SK-N-SH treated with all-trans-retinoic acid at 6 μM for 48 hours (cell line): Measurements from ENCODE around the gene ADPGK.

Experiments
- ATAC-seq: fragments of 200-7000 bp; cut with Tn5 transposase; 3 replicates; pipeline ENCODE4 v1.9.1; 2020; ENCODE audit warnings: mild to moderate bottlenecking, moderate library complexity
- ARNTL ChIP-seq: fragments of 450-650 bp; formaldehyde crosslinking; IDR thresholded peaks from 2 replicates; pipeline ENCODE4 v1.5.0; 2020; ENCODE audit warnings: low read depth, mild to moderate bottlenecking, moderate library complexity, borderline replicate concordance
- BACH2 ChIP-seq: fragments of 250-450 bp; sonication (Bioruptor Pico); IDR thresholded peaks from 2 replicates; pipeline ENCODE4 v1.9.0; 2021; ENCODE audit warnings: mild to moderate bottlenecking, borderline replicate concordance
- CREB5 ChIP-seq: fragments of 250-450 bp; sonication (Bioruptor Pico); IDR thresholded peaks from 2 replicates; pipeline ENCODE4 v1.5.1; 2020; ENCODE audit warnings: low read depth, mild to moderate bottlenecking, moderate library complexity
- CSDC2 ChIP-seq: fragments of 250-450 bp; sonication (Bioruptor Pico); IDR thresholded peaks from 2 replicates; pipeline ENCODE4 v1.5.0; 2020; ENCODE audit warnings: mild to moderate bottlenecking, moderate library complexity
- ESRRG ChIP-seq: fragments of 250-450 bp; sonication (Bioruptor Pico); IDR thresholded peaks from 2 replicates; pipeline ENCODE4 v1.6.1; 2021; ENCODE audit warnings: mild to moderate bottlenecking
- GLIS3 ChIP-seq: fragments of 250-450 bp; sonication (Bioruptor Pico); IDR thresholded peaks from 2 replicates; pipeline ENCODE4 v1.5.0; 2020; ENCODE audit warnings: mild to moderate bottlenecking, moderate library complexity
- ISL1 ChIP-seq: fragments of 250-450 bp; sonication (Bioruptor Pico); IDR thresholded peaks from 2 replicates; pipeline ENCODE4 v2.1.2; 2022; ENCODE audit warnings: mild to moderate bottlenecking, moderate library complexity
- OSR1 ChIP-seq: fragments of 250-450 bp; sonication (Bioruptor Pico); IDR thresholded peaks from 2 replicates; pipeline ENCODE4 v1.8.0; 2022; ENCODE audit warnings: moderate library complexity, mild to moderate bottlenecking, inconsistent platforms
- PATZ1 ChIP-seq: fragments of 250-450 bp; sonication (Bioruptor Pico); IDR thresholded peaks from 2 replicates; pipeline ENCODE4 v1.8.0; 2020; ENCODE audit warnings: mild to moderate bottlenecking, moderate library complexity, borderline replicate concordance
- PPARA ChIP-seq: fragments of 250-450 bp; sonication (Bioruptor Pico); IDR thresholded peaks from 2 replicates; pipeline ENCODE4 v1.5.0; 2020; ENCODE audit warnings: mild to moderate bottlenecking, borderline replicate concordance
- RARB ChIP-seq: fragments of 250-450 bp; sonication (Bioruptor Pico); IDR thresholded peaks from 2 replicates; pipeline ENCODE4 v1.8.0; 2021; ENCODE audit warnings: mild to moderate bottlenecking, moderate library complexity
- SNAI2 ChIP-seq: fragments of 250-450 bp; sonication (Bioruptor Pico); IDR thresholded peaks from 2 replicates; pipeline ENCODE4 v1.5.0; 2020; ENCODE audit warnings: mild to moderate bottlenecking, moderate library complexity
- TCF4 ChIP-seq: fragments of 250-450 bp; sonication (Bioruptor Pico); IDR thresholded peaks from 2 replicates; pipeline ENCODE4 v1.8.0; 2021; ENCODE audit warnings: mild to moderate bottlenecking, moderate library complexity, borderline replicate concordance
- TOX ChIP-seq: fragments of 250-450 bp; sonication (Bioruptor Pico); IDR thresholded peaks from 2 replicates; pipeline ENCODE4 v1.8.0; 2021; ENCODE audit warnings: mild to moderate bottlenecking, moderate library complexity, borderline replicate concordance
- TSHZ2 ChIP-seq: fragments of 250-450 bp; sonication (Bioruptor Pico); IDR thresholded peaks from 2 replicates; pipeline ENCODE4 v1.5.0; 2020; ENCODE audit warnings: mild to moderate bottlenecking, moderate library complexity
- ZFP3 ChIP-seq: fragments of 250-450 bp; sonication (Bioruptor Pico); IDR thresholded peaks from 2 replicates; pipeline ENCODE4 v1.5.0; 2020; ENCODE audit warnings: mild to moderate bottlenecking, moderate library complexity
- ZFP30 ChIP-seq: fragments of 450-650 bp; formaldehyde crosslinking; IDR thresholded peaks from 2 replicates; pipeline ENCODE4 v1.5.0; 2022; ENCODE audit warnings: mild to moderate bottlenecking, moderate library complexity
- ZNF565 ChIP-seq: fragments of 450-650 bp; formaldehyde crosslinking; conservative IDR thresholded peaks from 2 replicates; pipeline ENCODE4 v1.5.0; 2020; ENCODE audit warnings: low read depth, mild to moderate bottlenecking, moderate library complexity
- ZNF70 ChIP-seq: fragments of 450-650 bp; formaldehyde crosslinking; IDR thresholded peaks from 2 replicates; pipeline ENCODE4 v1.5.0; 2020; ENCODE audit warnings: mild to moderate bottlenecking, moderate library complexity
- ZNF8 ChIP-seq: fragments of 450-650 bp; formaldehyde crosslinking; IDR thresholded peaks from 2 replicates; pipeline ENCODE4 v1.5.0; 2020; ENCODE audit warnings: mild to moderate bottlenecking, moderate library complexity
- TF ChIP-seq, protein P1 (sequence below): fragments of 250-450 bp; sonication (Bioruptor Pico); IDR thresholded peaks from 2 replicates; pipeline ENCODE4 v1.8.0; 2021; ENCODE audit warnings: low read depth, mild to moderate bottlenecking, moderate library complexity, borderline replicate concordance
- TF ChIP-seq, protein P2 (sequence below): fragments of 250-450 bp; sonication (Bioruptor Pico); IDR thresholded peaks from 2 replicates; pipeline ENCODE4 v1.5.1; 2021; ENCODE audit warnings: mild to moderate bottlenecking, moderate library complexity

The ADPGK gene

DNA sequence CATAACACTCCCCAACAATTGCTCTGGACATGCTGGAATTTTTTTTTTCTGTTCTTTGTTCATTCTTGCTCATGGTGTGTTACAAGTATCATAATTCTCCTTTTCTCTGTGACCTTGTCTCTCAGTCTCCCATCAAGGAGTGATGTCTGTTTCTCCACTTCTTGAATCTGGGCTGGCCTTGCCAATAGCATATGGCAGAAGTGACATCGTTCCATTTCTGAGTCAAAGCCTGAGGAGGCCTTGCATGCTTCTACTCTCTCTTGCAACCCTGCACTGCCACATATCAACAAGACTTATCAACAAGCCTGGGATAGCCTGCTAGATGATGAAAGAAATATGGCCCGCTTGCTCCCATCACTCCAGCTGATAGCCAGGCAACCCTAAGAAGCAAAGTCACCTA is 8.9 kb upstream of the ADPGK start:
- TF ChIP-seq ZNF70 (CRISPR knock-in tag), result no peak
- TF ChIP-seq BACH2, result no peak
- TF ChIP-seq ESRRG, result no peak
- no peak for TF ChIP-seq ZNF8 (CRISPR knock-in tag)
- TF ChIP-seq, protein P1, sequence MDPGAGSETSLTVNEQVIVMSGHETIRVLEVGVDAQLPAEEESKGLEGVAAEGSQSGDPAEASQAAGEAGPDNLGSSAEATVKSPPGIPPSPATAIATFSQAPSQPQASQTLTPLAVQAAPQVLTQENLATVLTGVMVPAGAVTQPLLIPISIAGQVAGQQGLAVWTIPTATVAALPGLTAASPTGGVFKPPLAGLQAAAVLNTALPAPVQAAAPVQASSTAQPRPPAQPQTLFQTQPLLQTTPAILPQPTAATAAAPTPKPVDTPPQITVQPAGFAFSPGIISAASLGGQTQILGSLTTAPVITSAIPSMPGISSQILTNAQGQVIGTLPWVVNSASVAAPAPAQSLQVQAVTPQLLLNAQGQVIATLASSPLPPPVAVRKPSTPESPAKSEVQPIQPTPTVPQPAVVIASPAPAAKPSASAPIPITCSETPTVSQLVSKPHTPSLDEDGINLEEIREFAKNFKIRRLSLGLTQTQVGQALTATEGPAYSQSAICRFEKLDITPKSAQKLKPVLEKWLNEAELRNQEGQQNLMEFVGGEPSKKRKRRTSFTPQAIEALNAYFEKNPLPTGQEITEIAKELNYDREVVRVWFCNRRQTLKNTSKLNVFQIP, result no peak
- TF ChIP-seq, protein P2, sequence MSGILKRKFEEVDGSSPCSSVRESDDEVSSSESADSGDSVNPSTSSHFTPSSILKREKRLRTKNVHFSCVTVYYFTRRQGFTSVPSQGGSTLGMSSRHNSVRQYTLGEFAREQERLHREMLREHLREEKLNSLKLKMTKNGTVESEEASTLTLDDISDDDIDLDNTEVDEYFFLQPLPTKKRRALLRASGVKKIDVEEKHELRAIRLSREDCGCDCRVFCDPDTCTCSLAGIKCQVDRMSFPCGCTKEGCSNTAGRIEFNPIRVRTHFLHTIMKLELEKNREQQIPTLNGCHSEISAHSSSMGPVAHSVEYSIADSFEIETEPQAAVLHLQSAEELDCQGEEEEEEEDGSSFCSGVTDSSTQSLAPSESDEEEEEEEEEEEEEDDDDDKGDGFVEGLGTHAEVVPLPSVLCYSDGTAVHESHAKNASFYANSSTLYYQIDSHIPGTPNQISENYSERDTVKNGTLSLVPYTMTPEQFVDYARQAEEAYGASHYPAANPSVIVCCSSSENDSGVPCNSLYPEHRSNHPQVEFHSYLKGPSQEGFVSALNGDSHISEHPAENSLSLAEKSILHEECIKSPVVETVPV (CRISPR knock-in tag), result no peak
- TF ChIP-seq ZFP30 (CRISPR knock-in tag), result no peak
- TF ChIP-seq CSDC2, result no peak
- no peak for TF ChIP-seq ZNF565 (CRISPR knock-in tag)
- TF ChIP-seq TSHZ2 (CRISPR knock-in tag), result no peak
- TF ChIP-seq CREB5 (CRISPR knock-in tag), result no peak
- TF ChIP-seq ZFP3 (CRISPR knock-in tag), result no peak
- no peak for TF ChIP-seq GLIS3 (CRISPR knock-in tag)
- no peak for TF ChIP-seq OSR1 (CRISPR knock-in tag)
- TF ChIP-seq TOX, result no peak
- TF ChIP-seq ARNTL (CRISPR knock-in tag), result no peak
- TF ChIP-seq TCF4 (CRISPR knock-in tag), result no peak
- no peak for TF ChIP-seq SNAI2
- ATAC-seq, result no peak

GRCh38 chr15:72790302-72790910 is 6.8 kb upstream of the ADPGK start:
- TF ChIP-seq PATZ1 (CRISPR knock-in tag), result no peak
- TF ChIP-seq ZFP30 (CRISPR knock-in tag), result no peak
- TF ChIP-seq OSR1 (CRISPR knock-in tag), result no peak
- no peak for TF ChIP-seq ZNF8 (CRISPR knock-in tag)
- TF ChIP-seq PPARA (CRISPR knock-in tag), result no peak
- no peak for ATAC-seq

DNA sequence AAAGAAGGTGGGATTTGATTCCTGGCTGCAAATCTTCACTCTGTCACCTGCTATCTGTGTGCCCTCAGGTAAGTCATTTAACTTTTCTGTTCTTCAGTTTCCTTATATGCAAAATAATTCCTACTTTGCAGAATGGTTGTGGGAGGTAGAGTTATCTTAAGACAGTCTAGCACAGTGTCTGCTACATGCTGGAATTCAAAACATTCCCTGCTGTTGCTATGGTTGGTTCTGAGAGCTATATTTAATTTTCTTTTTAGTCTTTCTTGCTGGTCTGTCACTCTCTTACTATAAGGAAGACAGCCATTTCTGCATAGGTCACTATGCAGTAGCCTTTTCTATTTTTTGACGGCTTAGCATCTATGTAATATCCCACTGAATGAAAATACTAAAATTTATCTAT is 4.0 kb upstream of the ADPGK start:
- ATAC-seq, result no peak
- TF ChIP-seq GLIS3 (CRISPR knock-in tag), result no peak
- no peak for TF ChIP-seq ISL1
- no peak for TF ChIP-seq ZNF70 (CRISPR knock-in tag)
- TF ChIP-seq CREB5 (CRISPR knock-in tag), result no peak
- TF ChIP-seq RARB (CRISPR knock-in tag), result no peak
- TF ChIP-seq TCF4 (CRISPR knock-in tag), result no peak
- TF ChIP-seq PPARA (CRISPR knock-in tag), result no peak
- no peak for TF ChIP-seq ZFP3 (CRISPR knock-in tag)
- TF ChIP-seq ARNTL (CRISPR knock-in tag), result no peak
- TF ChIP-seq, protein P1, result no peak
- TF ChIP-seq ZNF8 (CRISPR knock-in tag), result no peak
- TF ChIP-seq, all 23 proteins: peak for 0
